HepG2 (cell line): ENCODE results near the gene RPF1. TPM values are rescaled to one million over a fixed set of nuclear protein-coding genes. Genes with fewer than 3 reads are reported as not detected.

Experiments used
- ARNTL ChIP-seq: sonication (generic); formaldehyde crosslinking; IDR thresholded peaks from 2 replicates; pipeline ENCODE4 v1.4.0; 2020; ENCODE audit warnings: mild to moderate bottlenecking, missing genetic modification reagents
- CBX2 ChIP-seq, 2 experiments: fragments of 200-600 bp in 1 of 2; sonication (generic); formaldehyde crosslinking in 1 of 2; IDR thresholded peaks; 2 replicates each; pipeline versions ENCODE4 v1.7.0 to v1.8.1; 2018 to 2022; ENCODE audit warnings: low read depth in 2 of 2, low read length in 1 of 2, mild to moderate bottlenecking in 1 of 2, missing genetic modification reagents in 1 of 2
- HNF4A ChIP-seq: sonication (generic); formaldehyde crosslinking; IDR thresholded peaks from 2 replicates; pipeline ENCODE4 v1.4.0; 2020; ENCODE audit warnings: missing genetic modification reagents
- JUND ChIP-seq: sonication (generic); formaldehyde crosslinking; IDR thresholded peaks from 2 replicates; pipeline ENCODE4 v1.8.0; 2022; ENCODE audit warnings: mild to moderate bottlenecking, missing genetic modification reagents
- KAT2B ChIP-seq: fragments of 150-350 bp; IDR thresholded peaks from 2 replicates; pipeline ENCODE4 v1.6.1; 2014; ENCODE audit warnings: low read depth, low read length, borderline replicate concordance
- KAT8 ChIP-seq: IDR thresholded peaks from 2 replicates; pipeline ENCODE4 v1.6.1; 2016; ENCODE audit warnings: missing genetic modification reagents, missing compliant biosample characterization
- KLF6 ChIP-seq: IDR thresholded peaks from 2 replicates; pipeline ENCODE4 v1.8.0; 2016; ENCODE audit warnings: missing biosample characterization, missing genetic modification reagents
- PAF1 ChIP-seq: IDR thresholded peaks from 2 replicates; pipeline ENCODE4 v1.6.1; 2016; ENCODE audit warnings: missing genetic modification reagents, missing compliant biosample characterization
- SMC3 ChIP-seq: IDR thresholded peaks from 2 replicates; pipeline ENCODE4 v1.6.1; 2011; ENCODE audit warnings: low read length, improper control_type of control experiment
- TCF7L2 ChIP-seq: IDR thresholded peaks from 2 replicates; pipeline ENCODE4 v1.6.1; 2011; ENCODE audit warnings: mild to moderate bottlenecking, low read depth, low read length, moderate library complexity
- ZBTB42 ChIP-seq: sonication (generic); formaldehyde crosslinking; IDR thresholded peaks from 2 replicates; pipeline ENCODE4 v1.5.0; 2020; ENCODE audit warnings: mild to moderate bottlenecking, missing genetic modification reagents
- ZC3H4 ChIP-seq: sonication (generic); formaldehyde crosslinking; IDR thresholded peaks from 2 replicates; pipeline ENCODE4 v1.4.0; 2020; ENCODE audit warnings: missing genetic modification reagents, borderline replicate concordance
- ZNF224 ChIP-seq: sonication (generic); formaldehyde crosslinking; IDR thresholded peaks from 2 replicates; pipeline ENCODE4 v1.5.0; 2020; ENCODE audit warnings: mild to moderate bottlenecking, missing genetic modification reagents
- ZNF510 ChIP-seq: sonication (generic); formaldehyde crosslinking; IDR thresholded peaks from 2 replicates; pipeline ENCODE4 v1.4.0; 2020; ENCODE audit warnings: low read depth, mild to moderate bottlenecking, missing genetic modification reagents
- ZNF652 ChIP-seq: IDR thresholded peaks from 2 replicates; pipeline ENCODE4 v1.6.1; 2016; ENCODE audit warnings: low read depth, borderline replicate concordance
- ZNF792 ChIP-seq: IDR thresholded peaks from 2 replicates; pipeline ENCODE4 v1.6.1; 2016
- polyA plus RNA-seq, 8 experiments: library from polyadenylated mRNA; depleted of rRNA in 3 of 8; stranded (reverse) in 7 of 8; unstranded in 1 of 8; fragments of >200 nt; fragmentation: Illumina TruSeq in 4 of 8; extraction: Trizol in 4 of 8; gene quantifications; 2 replicates each; pipeline versions ENCODE4 v1.2.1 to v1.2.3, GENCODE V29; 2011 to 2016; ENCODE audit warnings: low read depth in 4 of 8, missing spikeins in 1 of 8, mixed read lengths in 1 of 8; ENCODE audit not compliant: insufficient read depth in 1 of 8
- total RNA-seq, 5 experiments: library from RNA; depleted of rRNA; stranded (reverse); fragments of >200 nt; fragmentation: Illumina TruSeq; extraction: Trizol; gene quantifications; 2 replicates each; pipeline ENCODE4 v1.2.3, GENCODE V29; 2016; ENCODE audit warnings: low read depth in 1 of 5
- TF ChIP-seq, protein P1 (sequence below): sonication (generic); formaldehyde crosslinking; IDR thresholded peaks from 2 replicates; pipeline ENCODE4 v1.4.0; 2020; ENCODE audit warnings: missing genetic modification reagents, borderline replicate concordance
- TF ChIP-seq, protein P2 (sequence below): sonication (generic); formaldehyde crosslinking; IDR thresholded peaks from 2 replicates; pipeline ENCODE4 v1.4.0; 2020; ENCODE audit warnings: low read depth, missing genetic modification reagents
- TF ChIP-seq, protein P3 (sequence below): sonication (generic); formaldehyde crosslinking; conservative IDR thresholded peaks from 2 replicates; pipeline ENCODE4 v1.4.0; 2020; ENCODE audit warnings: missing genetic modification reagents

RPF1 gene
- total and polyA plus RNA-seq, 2 of the 13 experiments (the other 11 are each of a cell fraction or from before 2014, with no cell fraction given): 23.0 to 39.0 TPM

DNA sequence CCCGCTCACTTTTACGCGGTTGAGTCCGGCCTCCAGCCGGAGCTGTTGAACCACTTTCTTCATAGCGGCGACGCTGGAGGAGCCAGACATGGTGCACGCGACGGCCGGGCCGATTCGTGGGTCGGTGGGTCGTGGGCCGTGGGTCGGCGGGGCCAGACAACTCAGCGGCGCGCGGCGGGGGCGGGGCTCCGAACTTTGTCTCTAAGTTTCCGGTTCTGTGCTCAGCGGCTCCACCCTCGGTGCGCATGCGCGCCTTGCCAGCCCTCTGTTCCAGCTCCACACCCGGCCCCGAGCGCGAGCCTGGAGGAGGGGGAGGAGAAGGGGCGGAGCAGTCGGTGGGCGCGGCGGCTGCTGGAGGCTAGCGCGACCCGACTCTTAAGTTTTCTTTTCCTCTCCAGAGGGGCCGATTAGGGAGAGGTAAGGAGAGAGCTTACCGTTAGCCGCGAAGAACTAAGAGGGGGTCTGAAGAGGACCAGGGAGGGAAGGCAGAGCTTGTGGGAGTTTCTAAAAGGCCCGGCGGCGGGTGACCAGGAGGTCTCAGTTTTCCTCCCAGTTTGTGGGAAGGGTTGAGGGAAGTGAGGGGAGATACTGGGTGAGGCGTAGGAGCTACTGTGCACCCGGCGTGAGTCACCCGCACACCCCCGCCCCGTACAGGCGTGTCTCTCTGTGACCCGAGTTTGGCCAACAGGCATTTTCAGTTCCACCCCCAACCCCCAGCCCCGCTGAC is 27.1 kb downstream of the RPF1 start, which contains the start of the genes GNG5 and SPATA1 (continued):
- TF ChIP-seq, protein P1, sequence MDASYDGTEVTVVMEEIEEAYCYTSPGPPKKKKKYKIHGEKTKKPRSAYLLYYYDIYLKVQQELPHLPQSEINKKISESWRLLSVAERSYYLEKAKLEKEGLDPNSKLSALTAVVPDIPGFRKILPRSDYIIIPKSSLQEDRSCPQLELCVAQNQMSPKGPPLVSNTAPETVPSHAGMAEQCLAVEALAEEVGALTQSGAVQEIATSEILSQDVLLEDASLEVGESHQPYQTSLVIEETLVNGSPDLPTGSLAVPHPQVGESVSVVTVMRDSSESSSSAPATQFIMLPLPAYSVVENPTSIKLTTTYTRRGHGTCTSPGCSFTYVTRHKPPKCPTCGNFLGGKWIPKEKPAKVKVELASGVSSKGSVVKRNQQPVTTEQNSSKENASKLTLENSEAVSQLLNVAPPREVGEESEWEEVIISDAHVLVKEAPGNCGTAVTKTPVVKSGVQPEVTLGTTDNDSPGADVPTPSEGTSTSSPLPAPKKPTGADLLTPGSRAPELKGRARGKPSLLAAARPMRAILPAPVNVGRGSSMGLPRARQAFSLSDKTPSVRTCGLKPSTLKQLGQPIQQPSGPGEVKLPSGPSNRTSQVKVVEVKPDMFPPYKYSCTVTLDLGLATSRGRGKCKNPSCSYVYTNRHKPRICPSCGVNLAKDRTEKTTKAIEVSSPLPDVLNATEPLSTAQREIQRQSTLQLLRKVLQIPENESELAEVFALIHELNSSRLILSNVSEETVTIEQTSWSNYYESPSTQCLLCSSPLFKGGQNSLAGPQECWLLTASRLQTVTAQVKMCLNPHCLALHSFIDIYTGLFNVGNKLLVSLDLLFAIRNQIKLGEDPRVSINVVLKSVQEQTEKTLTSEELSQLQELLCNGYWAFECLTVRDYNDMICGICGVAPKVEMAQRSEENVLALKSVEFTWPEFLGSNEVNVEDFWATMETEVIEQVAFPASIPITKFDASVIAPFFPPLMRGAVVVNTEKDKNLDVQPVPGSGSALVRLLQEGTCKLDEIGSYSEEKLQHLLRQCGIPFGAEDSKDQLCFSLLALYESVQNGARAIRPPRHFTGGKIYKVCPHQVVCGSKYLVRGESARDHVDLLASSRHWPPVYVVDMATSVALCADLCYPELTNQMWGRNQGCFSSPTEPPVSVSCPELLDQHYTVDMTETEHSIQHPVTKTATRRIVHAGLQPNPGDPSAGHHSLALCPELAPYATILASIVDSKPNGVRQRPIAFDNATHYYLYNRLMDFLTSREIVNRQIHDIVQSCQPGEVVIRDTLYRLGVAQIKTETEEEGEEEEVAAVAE: peak; percentile 14; the same call in 1 of the 2 replicates
- TF ChIP-seq CBX2 (IDR thresholded peaks at IDR 0.05; ENCODE audit: low read depth, low read length) (no peak), CBX2 (CRISPR knock-in tag; IDR thresholded peaks at IDR 0.05; ENCODE audit: low read depth) (no peak), KLF6 (CRISPR knock-in tag) (no peak), ZNF652 (CRISPR knock-in tag) (no peak), HNF4A (CRISPR knock-in tag) (peak; percentile 32), JUND (CRISPR knock-in tag) (peak; percentile 64; the same call in 1 of the 2 replicates), ZBTB42 (CRISPR knock-in tag) (no peak), KAT8 (CRISPR knock-in tag) (no peak; the same call in 1 of the 2 replicates), TCF7L2 (no peak), PAF1 (CRISPR knock-in tag) (no peak), ZNF510 (CRISPR knock-in tag) (no peak), ARNTL (CRISPR knock-in tag) (0 out of 2 replicates have a peak, but pooled peaks have one; percentile 37), ZNF224 (no peak), ZNF792 (CRISPR knock-in tag) (no peak; the same call in none of the 2 replicates), KAT2B (no peak), SMC3 (no peak), ZC3H4 (no peak)
- TF ChIP-seq, protein P2, sequence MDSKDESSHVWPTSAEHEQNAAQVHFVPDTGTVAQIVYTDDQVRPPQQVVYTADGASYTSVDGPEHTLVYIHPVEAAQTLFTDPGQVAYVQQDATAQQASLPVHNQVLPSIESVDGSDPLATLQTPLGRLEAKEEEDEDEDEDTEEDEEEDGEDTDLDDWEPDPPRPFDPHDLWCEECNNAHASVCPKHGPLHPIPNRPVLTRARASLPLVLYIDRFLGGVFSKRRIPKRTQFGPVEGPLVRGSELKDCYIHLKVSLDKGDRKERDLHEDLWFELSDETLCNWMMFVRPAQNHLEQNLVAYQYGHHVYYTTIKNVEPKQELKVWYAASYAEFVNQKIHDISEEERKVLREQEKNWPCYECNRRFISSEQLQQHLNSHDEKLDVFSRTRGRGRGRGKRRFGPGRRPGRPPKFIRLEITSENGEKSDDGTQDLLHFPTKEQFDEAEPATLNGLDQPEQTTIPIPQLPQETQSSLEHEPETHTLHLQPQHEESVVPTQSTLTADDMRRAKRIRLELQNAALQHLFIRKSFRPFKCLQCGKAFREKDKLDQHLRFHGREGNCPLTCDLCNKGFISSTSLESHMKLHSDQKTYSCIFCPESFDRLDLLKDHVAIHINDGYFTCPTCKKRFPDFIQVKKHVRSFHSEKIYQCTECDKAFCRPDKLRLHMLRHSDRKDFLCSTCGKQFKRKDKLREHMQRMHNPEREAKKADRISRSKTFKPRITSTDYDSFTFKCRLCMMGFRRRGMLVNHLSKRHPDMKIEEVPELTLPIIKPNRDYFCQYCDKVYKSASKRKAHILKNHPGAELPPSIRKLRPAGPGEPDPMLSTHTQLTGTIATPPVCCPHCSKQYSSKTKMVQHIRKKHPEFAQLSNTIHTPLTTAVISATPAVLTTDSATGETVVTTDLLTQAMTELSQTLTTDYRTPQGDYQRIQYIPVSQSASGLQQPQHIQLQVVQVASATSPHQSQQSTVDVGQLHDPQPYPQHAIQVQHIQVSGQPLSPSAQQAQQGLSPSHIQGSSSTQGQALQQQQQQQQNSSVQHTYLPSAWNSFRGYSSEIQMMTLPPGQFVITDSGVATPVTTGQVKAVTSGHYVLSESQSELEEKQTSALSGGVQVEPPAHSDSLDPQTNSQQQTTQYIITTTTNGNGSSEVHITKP (CRISPR knock-in tag): no peak
- TF ChIP-seq, protein P3, sequence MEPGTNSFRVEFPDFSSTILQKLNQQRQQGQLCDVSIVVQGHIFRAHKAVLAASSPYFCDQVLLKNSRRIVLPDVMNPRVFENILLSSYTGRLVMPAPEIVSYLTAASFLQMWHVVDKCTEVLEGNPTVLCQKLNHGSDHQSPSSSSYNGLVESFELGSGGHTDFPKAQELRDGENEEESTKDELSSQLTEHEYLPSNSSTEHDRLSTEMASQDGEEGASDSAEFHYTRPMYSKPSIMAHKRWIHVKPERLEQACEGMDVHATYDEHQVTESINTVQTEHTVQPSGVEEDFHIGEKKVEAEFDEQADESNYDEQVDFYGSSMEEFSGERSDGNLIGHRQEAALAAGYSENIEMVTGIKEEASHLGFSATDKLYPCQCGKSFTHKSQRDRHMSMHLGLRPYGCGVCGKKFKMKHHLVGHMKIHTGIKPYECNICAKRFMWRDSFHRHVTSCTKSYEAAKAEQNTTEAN (CRISPR knock-in tag): no peak
